ENCODE measurements around the gene PI4K2B.

PI4K2B gene

GRCh38 chr4:25283948-25284347, 50.1 kb downstream of the PI4K2B start:
- no peak for TF ChIP-seq CTCF (IDR thresholded peaks at IDR 0.05; ENCODE audit: low read depth, low read length, missing control alignments)
- no peak overlapping the region for H3K27ac ChIP-seq
- DNase-seq, result no peak
- in situ Hi-C loops (cut with HindIII; ENCODE audit: low pct_ligation_motif_present, low sequenced_read_pairs), result no loop called here
- no peaks in the 10 kb centered on the region for H3K36me3 ChIP-seq (replicated peaks)
- no peaks in the 10 kb centered on the region for H3K27me3 ChIP-seq (replicated peaks)
- no peak overlapping the region for H3K4me3 ChIP-seq (ENCODE audit: low read depth, low read length)

GRCh38 chr4:25284466-25284865, 50.6 kb downstream of the PI4K2B start:
- in situ Hi-C loops (cut with HindIII; ENCODE audit: low pct_ligation_motif_present, low sequenced_read_pairs), result no loop called here
- TF ChIP-seq CTCF (IDR thresholded peaks at IDR 0.05; ENCODE audit: low read depth, low read length, missing control alignments), result no peak
- DNase-seq, result no peak

GRCh38 chr4:25290490-25291067, 56.7 kb downstream of the PI4K2B start:
- no peak overlapping the region for H3K27ac ChIP-seq
- no peaks in the 10 kb centered on the region for H3K27me3 ChIP-seq (replicated peaks)
- in situ Hi-C loops (cut with HindIII; ENCODE audit: low pct_ligation_motif_present, low sequenced_read_pairs), result no loop called here
- TF ChIP-seq CTCF (IDR thresholded peaks at IDR 0.05; ENCODE audit: low read depth, low read length, missing control alignments), result no peak
- no peak for DNase-seq
- no peak overlapping the region for H3K4me3 ChIP-seq (ENCODE audit: low read depth, low read length)
- H3K36me3 ChIP-seq (replicated peaks), result no peaks in the 10 kb centered on the region

More at GRCh38 chr4:25284466-25284865, 50.6 kb downstream of the PI4K2B start:
- Histone ChIP-seq H3K27ac (no peak overlapping the region), H3K4me3 (ENCODE audit: low read depth, low read length) (no peak overlapping the region), H3K27me3 (replicated peaks) (no peaks in the 10 kb centered on the region), H3K36me3 (replicated peaks) (no peaks in the 10 kb centered on the region)

GRCh38 chr4:25291158-25291733, 57.4 kb downstream of the PI4K2B start:
- Histone ChIP-seq H3K4me3 (ENCODE audit: low read depth, low read length) (no peak overlapping the region), H3K27me3 (replicated peaks) (no peaks in the 10 kb centered on the region), H3K36me3 (replicated peaks) (no peaks in the 10 kb centered on the region), H3K27ac (no peak overlapping the region)
- in situ Hi-C loops (cut with HindIII; ENCODE audit: low pct_ligation_motif_present, low sequenced_read_pairs), result no loop called here
- no peak for TF ChIP-seq CTCF (IDR thresholded peaks at IDR 0.05; ENCODE audit: low read depth, low read length, missing control alignments)
- DNase-seq, result no peak

- DNase-seq, result no peak
- Histone ChIP-seq H3K36me3 (replicated peaks) (no peaks in the 10 kb centered on the region), H3K27me3 (replicated peaks) (no peaks in the 10 kb centered on the region), H3K27ac (no peak overlapping the region), H3K4me3 (ENCODE audit: low read depth, low read length) (no peak overlapping the region)
- TF ChIP-seq CTCF (IDR thresholded peaks at IDR 0.05; ENCODE audit: low read depth, low read length, missing control alignments), result no peak
- in situ Hi-C loops (cut with HindIII; ENCODE audit: low pct_ligation_motif_present, low sequenced_read_pairs), result no loop called here
Observed at GRCh38 chr4:25297528-25298242, 63.9 kb downstream of the PI4K2B start.

Data from brain microvascular endothelial cell (primary cell).